AG08395 (cell line): Measurements from ENCODE around the gene ARSA.
"Not testable (repeated sequence)": the region's sequence is repeated elsewhere in the genome, so short reads cannot be mapped to it uniquely, and the experiment has no call there.

Experiments used
- DNase-seq: peaks from one replicate; pipeline ENCODE4 v3.0.0; 2012; ENCODE audit warnings: mixed read lengths, low spot score

ARSA gene

GRCh38 chr22:50654664-50655063 lies 26.7 kb upstream of the ARSA start:
- not testable (repeated sequence) for DNase-seq

- DNase-seq, result no peak
These were observed 25.3 kb upstream of the ARSA start for GRCh38 chr22:50653256-50653655.

GRCh38 chr22:50643821-50644101 lies 15.8 kb upstream of the ARSA start:
- not testable (repeated sequence) for DNase-seq

- not testable (repeated sequence) for DNase-seq
These were observed 15.3 kb upstream of the ARSA start for GRCh38 chr22:50643021-50643820.

GRCh38 chr22:50641696-50642607 lies 14.0 kb upstream of the ARSA start:
- DNase-seq, result peak; percentile 34

GRCh38 chr22:50640857-50641647 lies 13.1 kb upstream of the ARSA start:
- DNase-seq, result no peak

- DNase-seq, result not testable (repeated sequence)
These were observed 12.3 kb upstream of the ARSA start for GRCh38 chr22:50640296-50640695.

GRCh38 chr22:50635591-50635990 lies 7.6 kb upstream of the ARSA start:
- no peak for DNase-seq

- no peak for DNase-seq
These were observed 5.8 kb upstream of the ARSA start for GRCh38 chr22:50633771-50634170.

- DNase-seq, result no peak
These were observed 5.1 kb upstream of the ARSA start for GRCh38 chr22:50633086-50633485.

GRCh38 chr22:50630376-50630775 lies 2.4 kb upstream of the ARSA start:
- no peak for DNase-seq

- DNase-seq, result no peak
These were observed 687 bp upstream of the ARSA start for GRCh38 chr22:50628543-50629134.

GRCh38 chr22:50626850-50627641 lies 906 bp downstream of the ARSA start:
- no peak for DNase-seq

GRCh38 chr22:50626314-50626849 lies 1.6 kb downstream of the ARSA start:
- DNase-seq, result no peak

- DNase-seq, result no peak
These were observed 2.2 kb downstream of the ARSA start for GRCh38 chr22:50625568-50626313.

GRCh38 chr22:50625131-50625567 lies 2.8 kb downstream of the ARSA start:
- DNase-seq, result no peak

- no peak for DNase-seq
These were observed 3.4 kb downstream of the ARSA start for GRCh38 chr22:50624347-50625130.

- DNase-seq, result no peak
These were observed 5.1 kb downstream of the ARSA start for GRCh38 chr22:50622723-50623327.
